HG03565 (cell line): ENCODE results near the gene CRYGD.
"Not testable (repeated sequence)": the region's sequence is repeated elsewhere in the genome, so short reads cannot be mapped to it uniquely, and the experiment has no call there.

Experiments
- ATAC-seq: cut with Tn5 transposase; IDR thresholded peaks from one replicate; pipeline ENCODE4 v1.9.1; 2021; ENCODE audit warnings: mild to moderate bottlenecking, moderate library complexity; ENCODE audit not compliant: unreplicated experiment

The CRYGD gene

GRCh38 chr2:208124013-208124715 is at the start of gene CRYGD:
Gene CRYGD (minus strand): TSS chr2:208124524. CDS start chr2:208124473, 51 bp downstream.
- ATAC-seq, result not testable (repeated sequence)

GRCh38 chr2:208172125-208172524 is 47.8 kb upstream of the CRYGD start:
- no peak for ATAC-seq

GRCh38 chr2:208164951-208165755 is 40.8 kb upstream of the CRYGD start:
- ATAC-seq, result no peak

GRCh38 chr2:208163489-208163888 is 39.2 kb upstream of the CRYGD start, which contains the start of gene CRYGA:
Gene CRYGA (minus strand): TSS chr2:208163589. CDS start chr2:208163556, 33 bp downstream.
- no peak for ATAC-seq

GRCh38 chr2:208156439-208156838 is 32.1 kb upstream of the CRYGD start:
- ATAC-seq, result no peak

GRCh38 chr2:208153156-208153555 is 28.8 kb upstream of the CRYGD start:
- no peak for ATAC-seq

- ATAC-seq, result no peak
These were observed 26.6 kb upstream of the CRYGD start for GRCh38 chr2:208150956-208151355.

- ATAC-seq, result no peak
These were observed 25.8 kb upstream of the CRYGD start for GRCh38 chr2:208150094-208150493.

- ATAC-seq, result no peak
These were observed 24.5 kb upstream of the CRYGD start for GRCh38 chr2:208148803-208149202.

GRCh38 chr2:208147759-208148158 is 23.4 kb upstream of the CRYGD start:
- ATAC-seq, result no peak

- no peak for ATAC-seq
These were observed 22.7 kb upstream of the CRYGD start for GRCh38 chr2:208147008-208147407.

- no peak for ATAC-seq
These were observed 21.7 kb upstream of the CRYGD start, which contains the start of gene CRYGB for GRCh38 chr2:208146006-208146405. Gene CRYGB (minus strand): TSS chr2:208146158. CDS start chr2:208146120, 38 bp downstream.

GRCh38 chr2:208142925-208143799 is 18.8 kb upstream of the CRYGD start:
- no peak for ATAC-seq

- ATAC-seq, result no peak
These were observed 18.1 kb upstream of the CRYGD start for GRCh38 chr2:208142240-208142924.

- no peak for ATAC-seq
These were observed 15.1 kb upstream of the CRYGD start for GRCh38 chr2:208139447-208139846.

GRCh38 chr2:208138334-208138733 is 14.0 kb upstream of the CRYGD start:
- not testable (repeated sequence) for ATAC-seq

- ATAC-seq, result no peak
These were observed 12.4 kb upstream of the CRYGD start for GRCh38 chr2:208136716-208137094.

- no peak for ATAC-seq
These were observed 11.7 kb upstream of the CRYGD start for GRCh38 chr2:208135794-208136715.

GRCh38 chr2:208134928-208135586 is 10.7 kb upstream of the CRYGD start:
- ATAC-seq, result no peak
